ENCODE results near the gene SPEN.
A peak's percentile ranks its signal among the peaks of the same experiment; 100 is the strongest.

Gene SPEN

DNA sequence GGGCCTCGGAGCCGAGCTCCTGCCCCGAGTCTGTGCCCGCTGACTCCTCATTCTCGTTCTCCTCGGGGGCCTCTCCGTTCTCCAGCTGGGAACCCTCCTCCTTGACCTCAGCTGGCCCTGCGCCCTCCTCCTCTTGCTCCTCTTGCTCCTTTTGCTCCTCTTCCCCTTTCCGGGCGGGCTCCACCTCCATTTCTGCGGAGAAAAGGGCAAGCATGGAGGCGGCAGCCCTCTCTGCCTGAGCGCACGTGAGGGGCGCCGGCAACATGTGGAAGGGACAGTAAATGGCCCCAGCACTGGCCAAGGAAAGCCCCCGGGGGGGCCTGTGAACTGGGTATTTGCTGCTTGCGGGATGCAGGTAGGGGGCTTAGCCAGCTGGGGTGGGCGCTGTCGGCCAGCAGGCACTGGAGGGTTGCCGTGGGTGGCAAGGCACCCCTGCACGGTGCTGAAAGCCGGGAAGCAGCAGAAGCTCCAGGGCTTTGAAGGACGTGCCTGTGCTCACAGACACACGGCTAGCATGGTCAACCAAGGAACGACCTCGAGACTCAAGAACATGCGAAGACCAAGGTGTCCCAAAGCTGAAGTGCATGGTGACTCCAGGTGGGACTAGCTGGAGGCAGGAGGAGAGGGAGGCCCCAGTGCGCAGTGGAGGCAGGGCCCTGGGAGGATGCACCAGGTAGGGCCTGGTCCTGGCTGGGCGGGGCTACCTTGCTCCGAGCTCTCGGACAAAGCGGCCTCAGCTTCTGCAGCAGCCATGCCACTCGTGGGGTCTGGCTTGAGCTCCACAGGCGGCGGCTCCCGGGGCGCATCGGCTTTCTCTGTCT is 97.7 kb downstream of the SPEN start:
- Mint-ChIP-seq H3K9me3 (no peaks in the 10 kb centered on the region), H3K27me3 (ENCODE audit: low read depth) (no peaks in the 10 kb centered on the region), H3K4me3 (no peak overlapping the region), H3K36me3 (ENCODE audit: low read depth) (peaks cover 17% of the 10 kb centered on the region), H3K27ac (no peak overlapping the region), H3K4me1 (ENCODE audit: low read depth) (peaks cover 17% of the 10 kb centered on the region)
- no peak for DNase-seq (ENCODE audit: low spot score)

GRCh38 chr1:15945832-15946448 is 98.4 kb downstream of the SPEN start:
- no peak for DNase-seq (ENCODE audit: low spot score)
- H3K36me3 Mint-ChIP-seq (ENCODE audit: low read depth), result peaks cover 15% of the 10 kb centered on the region
- no peaks in the 10 kb centered on the region for H3K27me3 Mint-ChIP-seq (ENCODE audit: low read depth)
- no peak overlapping the region for H3K4me3 Mint-ChIP-seq
- H3K27ac Mint-ChIP-seq, result no peak overlapping the region
- peaks cover 24% of the 10 kb centered on the region for H3K4me1 Mint-ChIP-seq (ENCODE audit: low read depth)
- H3K9me3 Mint-ChIP-seq, result no peaks in the 10 kb centered on the region

DNA sequence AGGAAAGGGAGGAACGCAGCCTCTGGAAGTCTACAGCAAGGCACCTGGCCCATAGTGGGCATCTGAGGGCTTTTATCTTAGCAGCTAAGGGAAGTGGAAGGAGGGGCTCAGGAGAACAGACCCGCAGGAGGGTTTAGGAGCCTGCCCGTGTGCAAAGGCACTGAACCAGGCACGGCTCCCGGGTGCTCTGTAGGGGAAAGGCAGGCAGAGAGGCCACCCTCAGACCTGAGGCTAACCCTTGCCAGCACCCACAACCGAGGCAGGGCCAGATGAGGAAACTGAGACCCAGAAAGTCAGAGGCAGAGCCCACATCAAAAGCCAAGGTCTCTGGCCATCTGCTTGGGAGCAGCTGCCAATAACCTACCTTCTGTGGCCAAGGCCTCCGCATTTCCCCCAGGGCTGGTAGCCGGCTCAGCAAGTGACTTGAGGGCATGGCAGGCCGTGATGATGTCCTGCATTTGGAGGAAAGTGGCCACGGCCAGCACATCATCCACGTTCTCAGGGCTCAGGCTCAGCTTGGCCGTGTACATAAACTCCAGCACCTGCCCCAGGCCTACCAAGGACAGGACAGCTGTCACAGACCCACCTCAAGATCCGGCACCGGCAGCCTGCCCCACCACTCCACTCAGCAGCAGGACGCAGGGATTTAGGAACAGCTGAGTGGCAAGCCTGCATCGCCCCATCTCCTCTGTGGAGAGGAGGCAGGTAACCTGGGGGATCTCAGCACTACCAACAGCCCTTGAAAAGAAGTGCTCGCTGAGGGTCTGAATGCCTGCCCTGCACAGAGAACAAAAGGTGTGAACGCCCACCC is 99.3 kb downstream of the SPEN start:
- no peak overlapping the region for H3K4me3 Mint-ChIP-seq
- H3K27me3 Mint-ChIP-seq (ENCODE audit: low read depth), result no peaks in the 10 kb centered on the region
- peaks cover 32% of the 10 kb centered on the region for H3K4me1 Mint-ChIP-seq (ENCODE audit: low read depth)
- no peaks in the 10 kb centered on the region for H3K9me3 Mint-ChIP-seq
- DNase-seq (ENCODE audit: low spot score), result no peak
- no peak overlapping the region for H3K27ac Mint-ChIP-seq
- H3K36me3 Mint-ChIP-seq (ENCODE audit: low read depth), result peaks cover 15% of the 10 kb centered on the region

- Mint-ChIP-seq H3K27me3 (ENCODE audit: low read depth) (no peaks in the 10 kb centered on the region), H3K4me3 (no peak overlapping the region), H3K36me3 (ENCODE audit: low read depth) (peaks cover 11% of the 10 kb centered on the region), H3K4me1 (ENCODE audit: low read depth) (peaks cover 38% of the 10 kb centered on the region), H3K9me3 (no peaks in the 10 kb centered on the region), H3K27ac (peak overlapping the region; percentile 4)
- DNase-seq (ENCODE audit: low spot score), result no peak
Measured at GRCh38 chr1:15947382-15948090, 100.0 kb downstream of the SPEN start.

- no peak for DNase-seq (ENCODE audit: low spot score)
- H3K9me3 Mint-ChIP-seq, result no peaks in the 10 kb centered on the region
- no peak overlapping the region for H3K4me3 Mint-ChIP-seq
- no peaks in the 10 kb centered on the region for H3K27me3 Mint-ChIP-seq (ENCODE audit: low read depth)
- H3K4me1 Mint-ChIP-seq (ENCODE audit: low read depth), result peaks cover 41% of the 10 kb centered on the region
- peak overlapping the region; percentile 4 for H3K27ac Mint-ChIP-seq
- H3K36me3 Mint-ChIP-seq (ENCODE audit: low read depth), result peaks cover 13% of the 10 kb centered on the region
Measured at GRCh38 chr1:15948091-15948591, 100.6 kb downstream of the SPEN start.

DNA sequence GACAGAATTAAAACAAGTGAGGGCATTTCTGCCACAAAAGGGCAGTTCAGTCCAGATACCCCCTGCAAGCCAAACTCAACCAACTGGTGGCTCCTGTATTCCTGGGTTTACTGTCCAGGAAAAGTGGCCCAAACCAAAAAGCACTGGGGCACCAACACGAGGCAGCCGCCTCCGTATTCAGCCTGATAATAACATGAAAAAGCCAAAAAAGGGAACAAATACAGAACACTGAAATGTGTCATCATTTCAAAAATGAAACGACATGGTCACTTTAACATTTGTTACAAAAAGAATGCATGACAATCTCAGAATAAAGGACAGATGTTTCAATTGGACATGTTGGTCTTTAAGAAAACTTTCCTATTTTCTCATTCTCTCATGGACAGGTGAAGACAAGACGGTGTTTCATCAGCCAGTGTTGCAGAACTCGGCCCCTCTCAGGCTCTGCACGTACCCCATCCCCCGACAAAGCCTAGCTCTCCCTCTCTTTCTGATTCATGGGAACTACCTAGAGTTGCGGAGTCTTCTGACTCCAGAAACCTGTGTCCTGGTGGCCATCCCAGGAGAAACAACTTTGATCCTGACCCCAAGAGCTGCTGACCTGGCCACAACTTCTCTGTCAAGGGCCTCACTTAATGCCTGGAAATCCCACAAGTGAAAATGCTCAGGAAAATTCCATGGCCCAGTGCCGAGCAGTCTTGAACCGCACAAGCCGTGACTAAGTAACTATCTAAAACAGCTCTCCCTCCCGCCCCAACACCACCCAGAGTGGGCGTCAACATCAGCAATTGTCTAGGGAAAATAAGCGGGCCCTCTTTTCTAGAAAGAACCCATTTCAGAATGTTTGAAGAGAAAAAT is 101.3 kb downstream of the SPEN start:
- Mint-ChIP-seq H3K9me3 (no peaks in the 10 kb centered on the region), H3K4me1 (ENCODE audit: low read depth) (peaks cover 43% of the 10 kb centered on the region), H3K36me3 (ENCODE audit: low read depth) (peaks cover 13% of the 10 kb centered on the region), H3K27me3 (ENCODE audit: low read depth) (no peaks in the 10 kb centered on the region), H3K4me3 (peak overlapping the region; percentile 16), H3K27ac (peak overlapping the region; percentile 73)
- DNase-seq (ENCODE audit: low spot score), result no peak

- no peaks in the 10 kb centered on the region for H3K9me3 Mint-ChIP-seq
- H3K27me3 Mint-ChIP-seq (ENCODE audit: low read depth), result no peaks in the 10 kb centered on the region
- H3K4me1 Mint-ChIP-seq (ENCODE audit: low read depth), result peaks cover 49% of the 10 kb centered on the region
- peak overlapping the region; percentile 16 for H3K4me3 Mint-ChIP-seq
- H3K27ac Mint-ChIP-seq, result peak overlapping the region; percentile 76
- peaks cover 16% of the 10 kb centered on the region for H3K36me3 Mint-ChIP-seq (ENCODE audit: low read depth)
- DNase-seq (ENCODE audit: low spot score), result peak; percentile 86
Measured at GRCh38 chr1:15949453-15950245, 102.1 kb downstream of the SPEN start.

DNA sequence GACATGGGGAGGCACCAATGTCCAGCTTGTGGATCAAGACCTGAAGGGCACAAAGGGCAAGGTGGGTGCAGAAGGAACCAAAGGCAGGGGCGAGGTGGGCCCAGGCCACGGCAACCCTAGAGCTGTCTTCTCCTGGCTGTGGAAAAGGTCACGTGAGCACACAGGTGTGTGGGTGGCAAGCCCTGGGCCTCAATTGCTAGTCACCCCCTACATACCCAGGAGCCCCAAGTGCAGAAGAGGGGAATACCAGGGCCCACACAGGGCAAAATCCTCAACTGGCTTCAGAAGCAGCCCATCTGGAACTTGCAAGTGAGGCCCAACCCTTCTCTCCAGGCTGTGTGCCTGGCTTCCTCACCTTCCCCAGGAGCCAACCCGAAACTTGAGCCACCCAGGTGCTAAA is 102.8 kb downstream of the SPEN start:
- Mint-ChIP-seq H3K27ac (peak overlapping the region; percentile 76), H3K9me3 (no peaks in the 10 kb centered on the region), H3K27me3 (ENCODE audit: low read depth) (no peaks in the 10 kb centered on the region), H3K36me3 (ENCODE audit: low read depth) (peaks cover 20% of the 10 kb centered on the region), H3K4me3 (peak overlapping the region; percentile 13), H3K4me1 (ENCODE audit: low read depth) (peaks cover 50% of the 10 kb centered on the region)
- peak; percentile 67 for DNase-seq (ENCODE audit: low spot score)

DNA sequence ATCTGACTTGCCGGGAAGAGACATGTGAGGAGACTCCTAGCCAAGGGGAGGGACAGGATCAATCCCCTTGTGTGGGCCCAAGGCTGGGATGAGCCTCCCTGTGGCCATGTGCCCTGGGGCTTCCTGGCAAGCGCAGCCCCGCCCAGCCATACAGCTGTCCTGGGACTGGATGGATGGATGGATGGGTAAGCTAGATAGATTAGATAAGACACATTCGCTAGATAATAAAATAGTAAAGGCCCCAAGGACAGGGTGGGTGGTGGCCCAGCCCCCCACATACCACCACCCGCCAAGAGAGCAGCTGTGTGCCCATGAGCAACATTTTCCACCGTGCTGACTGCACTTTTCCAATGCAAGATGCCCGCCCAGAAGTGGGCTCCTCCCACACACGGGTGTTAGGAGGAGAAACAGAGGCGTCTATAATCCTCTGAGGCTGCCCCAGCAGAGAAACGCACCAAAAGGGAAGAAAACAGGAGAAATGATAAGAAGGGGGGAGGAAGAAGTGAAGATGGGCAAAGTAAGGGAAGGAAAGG is 103.3 kb downstream of the SPEN start:
- Mint-ChIP-seq H3K4me1 (ENCODE audit: low read depth) (peaks cover 52% of the 10 kb centered on the region), H3K9me3 (no peaks in the 10 kb centered on the region), H3K27me3 (ENCODE audit: low read depth) (no peaks in the 10 kb centered on the region), H3K36me3 (ENCODE audit: low read depth) (peaks cover 22% of the 10 kb centered on the region), H3K4me3 (peak overlapping the region; percentile 22), H3K27ac (peak overlapping the region; percentile 76)
- DNase-seq (ENCODE audit: low spot score), result peak; percentile 82

- DNase-seq (ENCODE audit: low spot score), result peak; percentile 41
- Mint-ChIP-seq H3K36me3 (ENCODE audit: low read depth) (peaks cover 25% of the 10 kb centered on the region), H3K27me3 (ENCODE audit: low read depth) (no peaks in the 10 kb centered on the region), H3K4me3 (peak overlapping the region; percentile 29), H3K9me3 (no peaks in the 10 kb centered on the region), H3K27ac (peak overlapping the region; percentile 76), H3K4me1 (ENCODE audit: low read depth) (peaks cover 59% of the 10 kb centered on the region)
Measured at GRCh38 chr1:15951341-15952153, 104.0 kb downstream of the SPEN start.

Measured in T-helper 2 cell treated with Interferon-gamma antibody and Interleukin-4, amounts not matched to agents 5 μg/mL and 100 μg/mL, for 36 hours (primary cell).